ENCODE data around the gene RNF208. TPM values are rescaled to one million over a fixed set of nuclear protein-coding genes. Genes with fewer than 3 reads are reported as not detected.

RNF208 gene
- total RNA-seq, 1 donor from 2014 or later: 0.77 TPM

DNA sequence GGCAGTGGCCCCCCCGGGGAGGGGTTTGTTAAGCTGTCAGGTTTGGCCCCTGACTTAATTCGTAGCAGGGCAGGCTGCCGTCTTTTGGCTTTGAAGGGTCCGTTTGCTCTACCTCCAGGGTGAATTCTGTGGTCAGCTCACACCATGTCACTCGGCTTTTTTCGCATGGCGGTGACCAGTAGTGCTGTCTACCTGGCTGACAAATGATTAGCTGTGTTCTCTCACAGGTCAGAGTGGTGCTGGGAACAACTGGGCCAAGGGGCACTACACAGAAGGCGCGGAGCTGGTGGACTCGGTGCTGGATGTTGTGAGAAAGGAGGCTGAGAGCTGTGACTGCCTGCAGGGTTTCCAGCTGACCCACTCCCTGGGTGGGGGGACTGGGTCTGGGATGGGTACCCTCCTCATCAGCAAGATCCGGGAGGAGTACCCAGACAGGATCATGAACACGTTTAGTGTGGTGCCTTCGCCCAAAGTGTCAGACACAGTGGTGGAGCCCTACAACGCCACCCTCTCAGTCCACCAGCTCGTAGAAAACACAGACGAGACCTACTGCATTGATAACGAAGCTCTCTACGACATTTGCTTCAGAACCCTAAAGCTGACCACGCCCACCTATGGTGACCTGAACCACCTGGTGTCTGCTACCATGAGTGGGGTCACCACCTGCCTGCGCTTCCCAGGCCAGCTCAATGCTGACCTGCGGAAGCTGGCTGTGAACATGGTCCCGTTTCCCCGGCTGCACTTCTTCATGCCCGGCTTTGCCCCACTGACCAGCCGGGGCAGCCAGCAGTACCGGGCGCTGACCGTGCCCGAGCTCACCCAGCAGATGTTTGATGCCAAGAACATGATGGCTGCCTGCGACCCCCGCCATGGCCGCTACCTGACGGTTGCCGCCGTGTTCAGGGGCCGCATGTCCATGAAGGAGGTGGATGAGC lies 20.5 kb upstream of the RNF208 start:
- H3K79me2 ChIP-seq (ENCODE audit: low read depth): peaks cover 36% of the 10 kb centered on the region
- no peaks in the 10 kb centered on the region for H3K27me3 ChIP-seq
- peak overlapping the region; percentile 100 for H3K4me2 ChIP-seq
- Mint-ChIP-seq H3K4me1 (peaks cover 43% of the 10 kb centered on the region), H3K9me3 (no peaks in the 10 kb centered on the region), H3K27ac (no peak overlapping the region), H3K36me3 (peaks cover 14% of the 10 kb centered on the region), H3K27me3 (ENCODE audit: insufficient read depth, low read depth) (no peaks in the 10 kb centered on the region), H3K4me3 (peak overlapping the region; percentile 92)
- H3K9me3 ChIP-seq (ENCODE audit: low read depth): no peaks in the 10 kb centered on the region
- peaks cover 51% of the 10 kb centered on the region for H3F3A ChIP-seq (ENCODE audit: low read depth)
- H2AFZ ChIP-seq (replicated peaks): no peak overlapping the region
- peak overlapping the region; percentile 68 for H3K9ac ChIP-seq
- H3K4me1 ChIP-seq: peaks cover 7% of the 10 kb centered on the region
- H3K27ac ChIP-seq: no peak overlapping the region
- no peak for DNase-seq (ENCODE audit: low spot score)
- H3K4me3 ChIP-seq: peak overlapping the region; percentile 100
- peaks cover 44% of the 10 kb centered on the region for H4K20me1 ChIP-seq (ENCODE audit: low read depth)
- TF ChIP-seq EZH2phosphoT487 (IDR thresholded peaks at IDR 0.05): no peak
- TF ChIP-seq, protein P1, sequence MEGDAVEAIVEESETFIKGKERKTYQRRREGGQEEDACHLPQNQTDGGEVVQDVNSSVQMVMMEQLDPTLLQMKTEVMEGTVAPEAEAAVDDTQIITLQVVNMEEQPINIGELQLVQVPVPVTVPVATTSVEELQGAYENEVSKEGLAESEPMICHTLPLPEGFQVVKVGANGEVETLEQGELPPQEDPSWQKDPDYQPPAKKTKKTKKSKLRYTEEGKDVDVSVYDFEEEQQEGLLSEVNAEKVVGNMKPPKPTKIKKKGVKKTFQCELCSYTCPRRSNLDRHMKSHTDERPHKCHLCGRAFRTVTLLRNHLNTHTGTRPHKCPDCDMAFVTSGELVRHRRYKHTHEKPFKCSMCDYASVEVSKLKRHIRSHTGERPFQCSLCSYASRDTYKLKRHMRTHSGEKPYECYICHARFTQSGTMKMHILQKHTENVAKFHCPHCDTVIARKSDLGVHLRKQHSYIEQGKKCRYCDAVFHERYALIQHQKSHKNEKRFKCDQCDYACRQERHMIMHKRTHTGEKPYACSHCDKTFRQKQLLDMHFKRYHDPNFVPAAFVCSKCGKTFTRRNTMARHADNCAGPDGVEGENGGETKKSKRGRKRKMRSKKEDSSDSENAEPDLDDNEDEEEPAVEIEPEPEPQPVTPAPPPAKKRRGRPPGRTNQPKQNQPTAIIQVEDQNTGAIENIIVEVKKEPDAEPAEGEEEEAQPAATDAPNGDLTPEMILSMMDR (IDR thresholded peaks at IDR 0.05): no peak
- no peak for TF ChIP-seq EZH2 (IDR thresholded peaks at IDR 0.05)
- no peaks in the 10 kb centered on the region for H3K36me3 ChIP-seq

DNA sequence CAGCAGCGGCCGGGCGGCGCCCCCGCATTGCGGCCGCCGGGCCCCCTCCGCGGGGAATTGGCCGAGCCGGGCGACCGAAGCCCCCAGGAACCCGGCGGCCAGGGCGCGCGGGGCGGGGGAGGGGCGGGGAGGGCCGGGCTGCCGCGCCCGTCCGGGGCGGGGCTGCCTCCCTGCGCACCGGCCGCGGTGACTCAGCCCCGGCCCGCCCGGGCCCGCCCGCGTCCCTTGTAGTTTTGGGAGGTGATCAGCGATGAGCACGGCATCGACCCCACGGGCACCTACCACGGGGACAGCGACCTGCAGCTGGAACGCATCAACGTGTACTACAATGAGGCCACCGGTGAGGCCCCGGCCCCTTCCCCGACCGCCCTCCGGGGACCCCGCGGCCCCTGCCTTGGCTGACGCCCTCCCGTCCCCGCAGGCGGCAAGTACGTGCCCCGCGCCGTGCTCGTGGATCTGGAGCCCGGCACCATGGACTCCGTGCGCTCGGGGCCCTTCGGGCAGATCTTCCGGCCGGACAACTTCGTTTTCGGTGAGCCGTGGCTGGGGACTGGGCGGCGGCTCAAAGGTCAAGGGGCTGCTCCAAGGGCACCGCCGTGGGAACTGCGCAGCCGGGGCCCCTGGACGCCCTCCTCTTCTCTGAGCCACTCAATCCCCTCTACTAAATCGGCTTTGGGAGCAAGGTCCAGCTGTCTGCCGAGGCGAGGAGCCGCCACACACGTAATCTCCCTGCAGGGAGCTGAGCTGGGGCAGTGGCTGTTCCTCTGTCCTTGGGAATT lies 19.6 kb upstream of the RNF208 start:
- H3K27ac ChIP-seq: no peak overlapping the region
- H3K4me1 ChIP-seq: peaks cover 12% of the 10 kb centered on the region
- peaks cover 51% of the 10 kb centered on the region for H3F3A ChIP-seq (ENCODE audit: low read depth)
- H3K9ac ChIP-seq: peak overlapping the region; percentile 68
- peaks cover 36% of the 10 kb centered on the region for H3K79me2 ChIP-seq (ENCODE audit: low read depth)
- H2AFZ ChIP-seq (replicated peaks): no peak overlapping the region
- no peaks in the 10 kb centered on the region for H3K27me3 ChIP-seq
- H3K4me1 Mint-ChIP-seq: peaks cover 35% of the 10 kb centered on the region
- H3K36me3 Mint-ChIP-seq: peaks cover 14% of the 10 kb centered on the region
- peak overlapping the region; percentile 100 for H3K4me2 ChIP-seq
- H3K9me3 ChIP-seq (ENCODE audit: low read depth): no peaks in the 10 kb centered on the region
- H3K4me3 Mint-ChIP-seq: peak overlapping the region; percentile 92
- no peaks in the 10 kb centered on the region for H3K36me3 ChIP-seq
- H3K9me3 Mint-ChIP-seq: no peaks in the 10 kb centered on the region
- peak; percentile 67 for DNase-seq (ENCODE audit: low spot score)
- no peaks in the 10 kb centered on the region for H3K27me3 Mint-ChIP-seq (ENCODE audit: insufficient read depth, low read depth)
- peak overlapping the region; percentile 53 for H3K27ac Mint-ChIP-seq
- TF ChIP-seq, protein P1 (IDR thresholded peaks at IDR 0.05): no peak
- TF ChIP-seq EZH2 (IDR thresholded peaks at IDR 0.05): no peak
- TF ChIP-seq EZH2phosphoT487 (IDR thresholded peaks at IDR 0.05): no peak
- H3K4me3 ChIP-seq: peak overlapping the region; percentile 100
- peaks cover 51% of the 10 kb centered on the region for H4K20me1 ChIP-seq (ENCODE audit: low read depth)

DNA sequence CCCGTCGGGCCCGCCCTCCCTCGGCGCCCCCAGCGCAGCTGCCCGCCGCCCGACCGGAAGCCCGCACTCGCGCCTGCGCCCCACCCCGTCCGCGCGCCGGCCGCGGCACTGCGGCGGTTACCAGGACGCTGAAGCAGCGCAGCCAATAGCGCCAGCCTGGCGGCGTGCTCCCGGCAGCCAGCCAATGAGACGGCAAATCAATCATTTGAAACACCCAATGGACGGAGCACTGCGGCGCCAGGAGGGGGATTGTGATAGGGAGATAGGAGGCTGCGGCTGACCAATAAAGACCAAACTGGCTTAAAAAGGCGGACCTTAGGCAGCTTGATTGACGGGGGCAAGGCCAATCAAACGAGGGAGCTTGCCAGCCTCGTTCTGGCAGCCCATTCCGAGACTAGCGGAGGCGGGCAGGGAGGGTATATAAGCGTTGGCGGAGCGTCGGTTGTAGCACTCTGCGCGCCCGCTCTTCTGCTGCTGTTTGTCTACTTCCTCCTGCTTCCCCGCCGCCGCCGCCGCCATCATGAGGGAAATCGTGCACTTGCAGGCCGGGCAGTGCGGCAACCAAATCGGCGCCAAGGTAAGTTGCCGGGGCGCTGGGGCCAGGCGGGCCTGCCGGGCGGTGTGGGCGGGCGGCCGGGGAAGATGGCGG lies 18.9 kb upstream of the RNF208 start, which contains the start of gene TUBB4B:
Gene TUBB4B (plus strand): TSS at position 447 of the 649 bp plus-strand sequence. CDS start 74 bp downstream, at position 521.
- Histone ChIP-seq H3F3A (ENCODE audit: low read depth) (peaks cover 51% of the 10 kb centered on the region), H2AFZ (replicated peaks) (peak within 1 kb of the TSS; percentile 51), H3K4me3 (peak within 1 kb of the TSS; percentile 100), H3K9ac (peak within 1 kb of the TSS; percentile 68), H3K4me1 (peaks cover 14% of the 10 kb centered on the region), H3K79me2 (ENCODE audit: low read depth) (peaks cover 36% of the 10 kb centered on the region), H4K20me1 (ENCODE audit: low read depth) (peaks cover 53% of the 10 kb centered on the region), H3K4me2 (peak within 1 kb of the TSS; percentile 100), H3K9me3 (ENCODE audit: low read depth) (no peaks in the 10 kb centered on the region), H3K27ac (peak within 1 kb of the TSS; percentile 86), H3K27me3 (no peaks in the 10 kb centered on the region), H3K36me3 (no peaks in the 10 kb centered on the region)
- peaks cover 14% of the 10 kb centered on the region for H3K36me3 Mint-ChIP-seq
- H3K4me3 Mint-ChIP-seq: peak within 1 kb of the TSS; percentile 98
- no peaks in the 10 kb centered on the region for H3K9me3 Mint-ChIP-seq
- H3K4me1 Mint-ChIP-seq: peaks cover 35% of the 10 kb centered on the region
- TF ChIP-seq, protein P1 (IDR thresholded peaks at IDR 0.05): no peak
- TF ChIP-seq EZH2 (IDR thresholded peaks at IDR 0.05) (no peak), EZH2phosphoT487 (IDR thresholded peaks at IDR 0.05) (no peak)
- peak; percentile 99 for DNase-seq (ENCODE audit: low spot score)
- H3K27ac Mint-ChIP-seq: peak within 1 kb of the TSS; percentile 89
- no peaks in the 10 kb centered on the region for H3K27me3 Mint-ChIP-seq (ENCODE audit: insufficient read depth, low read depth)
